H9 (cell line): ENCODE data around the gene PDE6G. TPM values are rescaled to one million over a fixed set of nuclear protein-coding genes. Genes with fewer than 3 reads are reported as not detected.

ENCODE experiments used
- DNase-seq: peaks from one replicate; pipeline ENCODE4 v3.0.0-alpha.2; 2017
- H2AFZ ChIP-seq: one replicate; pipeline ENCODE4 v1.6.1; 2013; ENCODE audit warnings: mild to moderate bottlenecking, low read length, control low read depth, moderate library complexity
- H2AK5ac ChIP-seq: 2 replicates; pipeline ENCODE4 v1.6.1; 2013; ENCODE audit warnings: low read length, control low read depth, mixed read lengths; ENCODE audit not compliant: insufficient read length
- H2BK120ac ChIP-seq: one replicate; pipeline ENCODE4 v1.6.1; 2013; ENCODE audit warnings: low read depth, mild to moderate bottlenecking, low read length, control low read depth, inconsistent platforms; ENCODE audit not compliant: poor library complexity, severe bottlenecking
- H2BK12ac ChIP-seq: 2 replicates; pipeline ENCODE4 v1.6.1; 2013; ENCODE audit warnings: low read length, control low read depth, mixed read lengths, low read depth; ENCODE audit not compliant: insufficient read length
- H2BK15ac ChIP-seq: 2 replicates; pipeline ENCODE4 v1.6.1; 2013; ENCODE audit warnings: low read depth, low read length, control low read depth
- H2BK20ac ChIP-seq: one replicate; pipeline ENCODE4 v1.6.1; 2013; ENCODE audit warnings: low read depth, mild to moderate bottlenecking, low read length, control low read depth, inconsistent platforms; ENCODE audit not compliant: poor library complexity, severe bottlenecking
- H2BK5ac ChIP-seq: 2 replicates; pipeline ENCODE4 v1.6.1; 2013; ENCODE audit warnings: low read length, control low read depth, mixed read lengths; ENCODE audit not compliant: insufficient read length
- H3K14ac ChIP-seq: 2 replicates; pipeline ENCODE4 v1.6.1; 2013; ENCODE audit warnings: low read length, control low read depth; ENCODE audit not compliant: insufficient read depth
- H3K18ac ChIP-seq: 2 replicates; pipeline ENCODE4 v1.6.1; 2013; ENCODE audit warnings: low read depth, mild to moderate bottlenecking, mixed read lengths, low read length, control low read depth; ENCODE audit not compliant: insufficient read length
- H3K23ac ChIP-seq: 2 replicates; pipeline ENCODE4 v1.6.1; 2013; ENCODE audit warnings: low read length, control low read depth, mixed read lengths, low read depth; ENCODE audit not compliant: insufficient read length
- H3K23me2 ChIP-seq: 2 replicates; pipeline ENCODE4 v1.6.1; 2013; ENCODE audit warnings: low read depth, mild to moderate bottlenecking, mixed read lengths, low read length, control low read depth; ENCODE audit not compliant: insufficient read length, poor library complexity, severe bottlenecking
- H3K27ac ChIP-seq: 2 replicates; pipeline ENCODE4 v1.5.1; 2013; ENCODE audit warnings: low read length, control low read depth, mixed read lengths, low read depth; ENCODE audit not compliant: insufficient read length
- H3K27me3 ChIP-seq: 2 replicates; pipeline ENCODE4 v1.6.1; 2013; ENCODE audit warnings: low read length, control low read depth, inconsistent platforms; ENCODE audit not compliant: insufficient read depth
- H3K4ac ChIP-seq: 2 replicates; pipeline ENCODE4 v1.6.1; 2013; ENCODE audit warnings: low read depth, mild to moderate bottlenecking, control low read depth, inconsistent platforms, low read length, moderate library complexity
- H3K4me1 ChIP-seq: 2 replicates; pipeline ENCODE4 v1.6.1; 2013; ENCODE audit warnings: low read length, control low read depth, inconsistent platforms; ENCODE audit not compliant: insufficient read depth
- H3K4me2 ChIP-seq: 2 replicates; pipeline ENCODE4 v1.6.1; 2013; ENCODE audit warnings: low read length, control low read depth, mixed read lengths; ENCODE audit not compliant: insufficient read length, insufficient read depth
- H3K56ac ChIP-seq: 2 replicates; pipeline ENCODE4 v1.6.1; 2013; ENCODE audit warnings: low read depth, mild to moderate bottlenecking, mixed read lengths, low read length, control low read depth; ENCODE audit not compliant: insufficient read length
- H3K79me1 ChIP-seq: 2 replicates; pipeline ENCODE4 v1.6.1; 2013; ENCODE audit warnings: low read depth, mild to moderate bottlenecking, moderate library complexity, low read length, control low read depth, inconsistent platforms; ENCODE audit not compliant: insufficient read depth, poor library complexity, severe bottlenecking
- H3K79me2 ChIP-seq: 2 replicates; pipeline ENCODE4 v1.6.1; 2013; ENCODE audit warnings: low read length, control low read depth, inconsistent platforms; ENCODE audit not compliant: insufficient read depth
- H3K9ac ChIP-seq: 2 replicates; pipeline ENCODE4 v1.6.1; 2013; ENCODE audit warnings: low read length, control low read depth, mixed read lengths; ENCODE audit not compliant: insufficient read length; ENCODE audit errors: extremely low read depth
- H3K9me3 ChIP-seq: one replicate; pipeline ENCODE4 v1.6.1; 2013; ENCODE audit warnings: low read depth, low read length, inconsistent platforms; ENCODE audit not compliant: control insufficient read depth
- H3T11ph ChIP-seq: one replicate; pipeline ENCODE4 v1.6.1; 2013; ENCODE audit warnings: mild to moderate bottlenecking, low read length, control low read depth, inconsistent platforms
- H4K20me1 ChIP-seq: one replicate; pipeline ENCODE4 v1.6.1; 2013; ENCODE audit not compliant: control insufficient read depth, insufficient read length, insufficient read depth
- H4K5ac ChIP-seq: 2 replicates; pipeline ENCODE4 v1.6.1; 2013; ENCODE audit warnings: low read depth, mild to moderate bottlenecking, mixed read lengths, low read length, control low read depth; ENCODE audit not compliant: insufficient read length
- H4K8ac ChIP-seq: replicated peaks from 2 replicates; pipeline ENCODE4 v1.6.1; 2013; ENCODE audit warnings: low read length, control low read depth, mixed read lengths, low read depth; ENCODE audit not compliant: insufficient read length
- H4K91ac ChIP-seq: 2 replicates; pipeline ENCODE4 v1.6.1; 2013; ENCODE audit warnings: low read depth, mild to moderate bottlenecking, moderate library complexity, mixed read lengths, low read length, control low read depth; ENCODE audit not compliant: insufficient read length
- H3K27ac Mint-ChIP-seq, 3 experiments: 2 replicates in 2 of 3; 3 replicates in 1 of 3; pipeline ENCODE4 v1.8.0; 2020 to 2021; ENCODE audit warnings: mixed read lengths in 3 of 3, mild to moderate bottlenecking in 1 of 3, moderate library complexity in 1 of 3
- H3K27me3 Mint-ChIP-seq: 2 replicates; pipeline ENCODE4 v1.8.0; 2021; ENCODE audit warnings: low read depth, mild to moderate bottlenecking, moderate library complexity, mixed read lengths
- H3K36me3 Mint-ChIP-seq, 3 experiments: 2 replicates in 2 of 3; 3 replicates in 1 of 3; pipeline ENCODE4 v1.8.0; 2020 to 2021; ENCODE audit warnings: low read depth in 3 of 3, mixed read lengths in 3 of 3; ENCODE audit not compliant: insufficient read depth in 1 of 3
- H3K4me1 Mint-ChIP-seq, 2 experiments: 2 replicates each; pipeline ENCODE4 v1.8.0; 2020; ENCODE audit warnings: mixed read lengths in 2 of 2
- H3K4me3 Mint-ChIP-seq, 2 experiments: 2 replicates in 1 of 2; 3 replicates in 1 of 2; pipeline ENCODE4 v1.8.0; 2020 to 2021; ENCODE audit warnings: mild to moderate bottlenecking in 2 of 2, mixed read lengths in 2 of 2, moderate library complexity in 1 of 2
- H3K9me3 Mint-ChIP-seq, 2 experiments: 2 replicates in 1 of 2; 3 replicates in 1 of 2; pipeline ENCODE4 v1.8.0; 2020; ENCODE audit warnings: mild to moderate bottlenecking in 2 of 2, mixed read lengths in 2 of 2, moderate library complexity in 1 of 2
- CTCF ChIP-seq: fragments of 200-600 bp; sonication (generic); conservative IDR thresholded peaks from 3 replicates; pipeline ENCODE4 v1.8.0; 2021; ENCODE audit warnings: antibody characterized with exemption, mild to moderate bottlenecking
- WGBS: extraction: QIAGEN DNeasy Blood & Tissue Kit; methylation state at CpG from one replicate; pipeline ENCODE4 v1.1.7; 2013; ENCODE audit warnings: missing lambda C conversion rate, low lambda C conversion rate, mixed read lengths; ENCODE audit not compliant: insufficient read length; ENCODE audit errors: extremely low coverage; 5-methylcytosine and 5-hydroxymethylcytosine counted together
- total RNA-seq: library from RNA; stranded (reverse); gene quantifications from 2 replicates; pipeline ENCODE4 v1.2.1, GENCODE V29; 2021

The PDE6G gene
- total RNA-seq, 1 experiment from 2014 or later = 5.7 TPM

- Histone ChIP-seq H3K14ac (no peak overlapping the region), H2BK5ac (no peak overlapping the region), H4K8ac (no peak overlapping the region), H2BK12ac (no peak overlapping the region), H4K5ac (no peak overlapping the region), H4K20me1 (no peaks in the 10 kb centered on the region), H3K4me1 (no peaks in the 10 kb centered on the region), H3K27me3 (no peaks in the 10 kb centered on the region), H4K91ac (no peak overlapping the region), H3K79me1 (peaks cover 8% of the 10 kb centered on the region), H2AFZ (no peak overlapping the region), H3K23ac (no peak overlapping the region), H3K4ac (no peak overlapping the region), H3K79me2 (peaks cover 2% of the 10 kb centered on the region; the same call in 1 of the 2 replicates), H3K9ac (no peak overlapping the region), H2BK120ac (no peak overlapping the region), H3K27ac (no peak overlapping the region), H3K4me2 (no peak overlapping the region), H3K18ac (no peak overlapping the region), H3K56ac (no peak overlapping the region), H3K23me2 (no peaks in the 10 kb centered on the region), H2AK5ac (no peak overlapping the region), H2BK20ac (no peak overlapping the region), H3T11ph (no peak overlapping the region), H2BK15ac (no peak overlapping the region), H3K9me3 (no peaks in the 10 kb centered on the region)
- Mint-ChIP-seq H3K27ac (no peak overlapping the region), H3K27me3 (no peaks in the 10 kb centered on the region), H3K4me3 (no peak overlapping the region), H3K4me1 (no peaks in the 10 kb centered on the region), H3K9me3 (peaks cover 8 to 9% of the 10 kb centered on the region in 2 experiments), H3K36me3 (peaks cover 42 to 80% (median 77%) of the 10 kb centered on the region in 3 experiments)
- no peak for DNase-seq
- no CpG with 5 or more reads among the region's 4 CpGs for WGBS
- no peak for TF ChIP-seq CTCF
These were observed 40.9 kb downstream of the PDE6G start for GRCh38 chr17:81615401-81615930.
